H9 (cell line): ENCODE results near the gene C6orf47. TPM values are rescaled to one million over a fixed set of nuclear protein-coding genes. Genes with fewer than 3 reads are reported as not detected.

ENCODE experiments used
- DNase-seq: peaks from one replicate; pipeline ENCODE4 v3.0.0-alpha.2; 2017
- H2AFZ ChIP-seq: one replicate; pipeline ENCODE4 v1.6.1; 2013; ENCODE audit warnings: mild to moderate bottlenecking, low read length, control low read depth, moderate library complexity
- H2AK5ac ChIP-seq: 2 replicates; pipeline ENCODE4 v1.6.1; 2013; ENCODE audit warnings: low read length, control low read depth, mixed read lengths; ENCODE audit not compliant: insufficient read length
- H2BK120ac ChIP-seq: one replicate; pipeline ENCODE4 v1.6.1; 2013; ENCODE audit warnings: low read depth, mild to moderate bottlenecking, low read length, control low read depth, inconsistent platforms; ENCODE audit not compliant: poor library complexity, severe bottlenecking
- H2BK12ac ChIP-seq: 2 replicates; pipeline ENCODE4 v1.6.1; 2013; ENCODE audit warnings: low read length, control low read depth, mixed read lengths, low read depth; ENCODE audit not compliant: insufficient read length
- H2BK15ac ChIP-seq: 2 replicates; pipeline ENCODE4 v1.6.1; 2013; ENCODE audit warnings: low read depth, low read length, control low read depth
- H2BK20ac ChIP-seq: one replicate; pipeline ENCODE4 v1.6.1; 2013; ENCODE audit warnings: low read depth, mild to moderate bottlenecking, low read length, control low read depth, inconsistent platforms; ENCODE audit not compliant: poor library complexity, severe bottlenecking
- H2BK5ac ChIP-seq: 2 replicates; pipeline ENCODE4 v1.6.1; 2013; ENCODE audit warnings: low read length, control low read depth, mixed read lengths; ENCODE audit not compliant: insufficient read length
- H3K14ac ChIP-seq: 2 replicates; pipeline ENCODE4 v1.6.1; 2013; ENCODE audit warnings: low read length, control low read depth; ENCODE audit not compliant: insufficient read depth
- H3K18ac ChIP-seq: 2 replicates; pipeline ENCODE4 v1.6.1; 2013; ENCODE audit warnings: low read depth, mild to moderate bottlenecking, mixed read lengths, low read length, control low read depth; ENCODE audit not compliant: insufficient read length
- H3K23ac ChIP-seq: 2 replicates; pipeline ENCODE4 v1.6.1; 2013; ENCODE audit warnings: low read length, control low read depth, mixed read lengths, low read depth; ENCODE audit not compliant: insufficient read length
- H3K23me2 ChIP-seq: 2 replicates; pipeline ENCODE4 v1.6.1; 2013; ENCODE audit warnings: low read depth, mild to moderate bottlenecking, mixed read lengths, low read length, control low read depth; ENCODE audit not compliant: insufficient read length, poor library complexity, severe bottlenecking
- H3K27ac ChIP-seq: 2 replicates; pipeline ENCODE4 v1.5.1; 2013; ENCODE audit warnings: low read length, control low read depth, mixed read lengths, low read depth; ENCODE audit not compliant: insufficient read length
- H3K27me3 ChIP-seq: 2 replicates; pipeline ENCODE4 v1.6.1; 2013; ENCODE audit warnings: low read length, control low read depth, inconsistent platforms; ENCODE audit not compliant: insufficient read depth
- H3K4ac ChIP-seq: 2 replicates; pipeline ENCODE4 v1.6.1; 2013; ENCODE audit warnings: low read depth, mild to moderate bottlenecking, control low read depth, inconsistent platforms, low read length, moderate library complexity
- H3K4me1 ChIP-seq: 2 replicates; pipeline ENCODE4 v1.6.1; 2013; ENCODE audit warnings: low read length, control low read depth, inconsistent platforms; ENCODE audit not compliant: insufficient read depth
- H3K4me2 ChIP-seq: 2 replicates; pipeline ENCODE4 v1.6.1; 2013; ENCODE audit warnings: low read length, control low read depth, mixed read lengths; ENCODE audit not compliant: insufficient read length, insufficient read depth
- H3K56ac ChIP-seq: 2 replicates; pipeline ENCODE4 v1.6.1; 2013; ENCODE audit warnings: low read depth, mild to moderate bottlenecking, mixed read lengths, low read length, control low read depth; ENCODE audit not compliant: insufficient read length
- H3K79me1 ChIP-seq: 2 replicates; pipeline ENCODE4 v1.6.1; 2013; ENCODE audit warnings: low read depth, mild to moderate bottlenecking, moderate library complexity, low read length, control low read depth, inconsistent platforms; ENCODE audit not compliant: insufficient read depth, poor library complexity, severe bottlenecking
- H3K79me2 ChIP-seq: 2 replicates; pipeline ENCODE4 v1.6.1; 2013; ENCODE audit warnings: low read length, control low read depth, inconsistent platforms; ENCODE audit not compliant: insufficient read depth
- H3K9ac ChIP-seq: 2 replicates; pipeline ENCODE4 v1.6.1; 2013; ENCODE audit warnings: low read length, control low read depth, mixed read lengths; ENCODE audit not compliant: insufficient read length; ENCODE audit errors: extremely low read depth
- H3K9me3 ChIP-seq: one replicate; pipeline ENCODE4 v1.6.1; 2013; ENCODE audit warnings: low read depth, low read length, inconsistent platforms; ENCODE audit not compliant: control insufficient read depth
- H3T11ph ChIP-seq: one replicate; pipeline ENCODE4 v1.6.1; 2013; ENCODE audit warnings: mild to moderate bottlenecking, low read length, control low read depth, inconsistent platforms
- H4K20me1 ChIP-seq: one replicate; pipeline ENCODE4 v1.6.1; 2013; ENCODE audit not compliant: control insufficient read depth, insufficient read length, insufficient read depth
- H4K5ac ChIP-seq: 2 replicates; pipeline ENCODE4 v1.6.1; 2013; ENCODE audit warnings: low read depth, mild to moderate bottlenecking, mixed read lengths, low read length, control low read depth; ENCODE audit not compliant: insufficient read length
- H4K8ac ChIP-seq: replicated peaks from 2 replicates; pipeline ENCODE4 v1.6.1; 2013; ENCODE audit warnings: low read length, control low read depth, mixed read lengths, low read depth; ENCODE audit not compliant: insufficient read length
- H4K91ac ChIP-seq: 2 replicates; pipeline ENCODE4 v1.6.1; 2013; ENCODE audit warnings: low read depth, mild to moderate bottlenecking, moderate library complexity, mixed read lengths, low read length, control low read depth; ENCODE audit not compliant: insufficient read length
- H3K27ac Mint-ChIP-seq, 3 experiments: 2 replicates in 2 of 3; 3 replicates in 1 of 3; pipeline ENCODE4 v1.8.0; 2020 to 2021; ENCODE audit warnings: mixed read lengths in 3 of 3, mild to moderate bottlenecking in 1 of 3, moderate library complexity in 1 of 3
- H3K27me3 Mint-ChIP-seq: 2 replicates; pipeline ENCODE4 v1.8.0; 2021; ENCODE audit warnings: low read depth, mild to moderate bottlenecking, moderate library complexity, mixed read lengths
- H3K36me3 Mint-ChIP-seq, 3 experiments: 2 replicates in 2 of 3; 3 replicates in 1 of 3; pipeline ENCODE4 v1.8.0; 2020 to 2021; ENCODE audit warnings: low read depth in 3 of 3, mixed read lengths in 3 of 3; ENCODE audit not compliant: insufficient read depth in 1 of 3
- H3K4me1 Mint-ChIP-seq, 2 experiments: 2 replicates each; pipeline ENCODE4 v1.8.0; 2020; ENCODE audit warnings: mixed read lengths in 2 of 2
- H3K4me3 Mint-ChIP-seq, 2 experiments: 2 replicates in 1 of 2; 3 replicates in 1 of 2; pipeline ENCODE4 v1.8.0; 2020 to 2021; ENCODE audit warnings: mild to moderate bottlenecking in 2 of 2, mixed read lengths in 2 of 2, moderate library complexity in 1 of 2
- H3K9me3 Mint-ChIP-seq, 2 experiments: 2 replicates in 1 of 2; 3 replicates in 1 of 2; pipeline ENCODE4 v1.8.0; 2020; ENCODE audit warnings: mild to moderate bottlenecking in 2 of 2, mixed read lengths in 2 of 2, moderate library complexity in 1 of 2
- WGBS: extraction: QIAGEN DNeasy Blood & Tissue Kit; methylation state at CpG from one replicate; pipeline ENCODE4 v1.1.7; 2013; ENCODE audit warnings: missing lambda C conversion rate, low lambda C conversion rate, mixed read lengths; ENCODE audit not compliant: insufficient read length; ENCODE audit errors: extremely low coverage; 5-methylcytosine and 5-hydroxymethylcytosine counted together
- total RNA-seq: library from RNA; stranded (reverse); gene quantifications from 2 replicates; pipeline ENCODE4 v1.2.1, GENCODE V29; 2021
- TF ChIP-seq, protein P1 (sequence below): fragments of 200-600 bp; sonication (generic); conservative IDR thresholded peaks from 3 replicates; pipeline ENCODE4 v1.8.0; 2021; ENCODE audit warnings: antibody characterized with exemption, mild to moderate bottlenecking

Gene C6orf47
- total RNA-seq, 1 experiment from 2014 or later, result 19.0 TPM

DNA sequence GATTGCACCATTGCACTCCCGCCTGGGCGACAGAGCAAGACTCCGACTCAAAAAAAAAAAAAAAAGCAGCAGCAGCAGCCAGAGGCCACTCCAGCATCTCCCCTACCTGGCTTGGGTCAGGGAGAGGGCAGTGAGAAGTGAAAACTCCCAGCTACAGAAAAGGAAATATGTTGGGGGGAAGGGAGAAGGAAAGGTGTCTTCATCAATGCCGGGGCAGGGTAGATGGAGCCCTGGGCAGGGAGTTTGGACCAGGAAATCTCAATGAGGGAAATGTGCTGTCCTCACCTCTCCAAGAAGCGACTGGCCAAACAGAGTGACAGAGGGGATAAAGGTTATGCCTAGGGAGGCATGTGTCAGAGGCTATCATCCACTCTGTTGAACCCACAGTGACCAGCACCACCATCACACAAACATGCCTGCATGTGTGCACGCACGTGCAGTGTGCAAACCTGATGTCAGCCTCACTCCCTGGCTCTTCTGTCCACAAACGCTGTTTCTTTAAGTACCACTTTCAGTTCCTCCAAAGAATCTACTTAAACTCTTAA, 46.4 kb downstream of the C6orf47 start:
- TF ChIP-seq, protein P1, sequence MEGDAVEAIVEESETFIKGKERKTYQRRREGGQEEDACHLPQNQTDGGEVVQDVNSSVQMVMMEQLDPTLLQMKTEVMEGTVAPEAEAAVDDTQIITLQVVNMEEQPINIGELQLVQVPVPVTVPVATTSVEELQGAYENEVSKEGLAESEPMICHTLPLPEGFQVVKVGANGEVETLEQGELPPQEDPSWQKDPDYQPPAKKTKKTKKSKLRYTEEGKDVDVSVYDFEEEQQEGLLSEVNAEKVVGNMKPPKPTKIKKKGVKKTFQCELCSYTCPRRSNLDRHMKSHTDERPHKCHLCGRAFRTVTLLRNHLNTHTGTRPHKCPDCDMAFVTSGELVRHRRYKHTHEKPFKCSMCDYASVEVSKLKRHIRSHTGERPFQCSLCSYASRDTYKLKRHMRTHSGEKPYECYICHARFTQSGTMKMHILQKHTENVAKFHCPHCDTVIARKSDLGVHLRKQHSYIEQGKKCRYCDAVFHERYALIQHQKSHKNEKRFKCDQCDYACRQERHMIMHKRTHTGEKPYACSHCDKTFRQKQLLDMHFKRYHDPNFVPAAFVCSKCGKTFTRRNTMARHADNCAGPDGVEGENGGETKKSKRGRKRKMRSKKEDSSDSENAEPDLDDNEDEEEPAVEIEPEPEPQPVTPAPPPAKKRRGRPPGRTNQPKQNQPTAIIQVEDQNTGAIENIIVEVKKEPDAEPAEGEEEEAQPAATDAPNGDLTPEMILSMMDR, result no peak
- no peak overlapping the region for H3K27ac Mint-ChIP-seq

More for the DNA sequence above, 46.4 kb downstream of the C6orf47 start:
- no peak overlapping the region for H3K27ac ChIP-seq
- no peak overlapping the region for H3K18ac ChIP-seq
- H2BK120ac ChIP-seq, result no peak overlapping the region
- no peak overlapping the region for H2AFZ ChIP-seq
- no peak overlapping the region for H3K4me2 ChIP-seq
- DNase-seq, result no peak
- H3K9me3 Mint-ChIP-seq, result no peaks in the 10 kb centered on the region
- no peak overlapping the region for H3K23ac ChIP-seq
- H2BK12ac ChIP-seq, result no peak overlapping the region
- peaks cover 23 to 31% of the 10 kb centered on the region in 2 experiments for H3K4me1 Mint-ChIP-seq
- H3K56ac ChIP-seq, result no peak overlapping the region
- no peaks in the 10 kb centered on the region for H3K9me3 ChIP-seq
- H2BK15ac ChIP-seq, result no peak overlapping the region
- no peak overlapping the region for H4K91ac ChIP-seq
- no CpG with 5 or more reads among the region's 8 CpGs for WGBS
- no peaks in the 10 kb centered on the region for H3K23me2 ChIP-seq
- H3K9ac ChIP-seq, result no peak overlapping the region
- no peak overlapping the region for H2AK5ac ChIP-seq
- no peaks in the 10 kb centered on the region for H3K79me2 ChIP-seq
- H3K4ac ChIP-seq, result no peak overlapping the region
- H3K4me3 Mint-ChIP-seq, result no peak overlapping the region
- H3K36me3 Mint-ChIP-seq, result no peaks in the 10 kb centered on the region; a peak in 1 of 7 replicates
- H4K20me1 ChIP-seq, result no peaks in the 10 kb centered on the region
- H3K4me1 ChIP-seq, result peaks cover 14% of the 10 kb centered on the region; the same call in 1 of the 2 replicates
- H3K27me3 ChIP-seq, result no peaks in the 10 kb centered on the region
- H3T11ph ChIP-seq, result no peak overlapping the region
- H3K27me3 Mint-ChIP-seq, result no peaks in the 10 kb centered on the region
- H4K5ac ChIP-seq, result no peak overlapping the region
- H2BK20ac ChIP-seq, result no peak overlapping the region
- H4K8ac ChIP-seq, result no peak overlapping the region
- H3K79me1 ChIP-seq, result no peaks in the 10 kb centered on the region
- no peak overlapping the region for H2BK5ac ChIP-seq
- no peak overlapping the region for H3K14ac ChIP-seq
